Skeletal muscle satellite cell (primary cell): ENCODE data around the gene C5orf46.

Experiments used
- H3K27me3 ChIP-seq: 2 replicates; pipeline ENCODE4 v1.7.0; 2013; ENCODE audit warnings: low read length; ENCODE audit not compliant: control insufficient read depth, insufficient read depth
- H3K36me3 ChIP-seq: 2 replicates; pipeline ENCODE4 v1.7.0; 2013; ENCODE audit warnings: mild to moderate bottlenecking, control low read depth, low read length; ENCODE audit not compliant: insufficient read depth
- H3K4me1 ChIP-seq: 2 replicates; pipeline ENCODE4 v1.7.0; 2013; ENCODE audit warnings: low read length; ENCODE audit not compliant: control insufficient read depth, insufficient read depth
- H3K4me2 ChIP-seq: 2 replicates; pipeline ENCODE4 v1.7.0; 2013; ENCODE audit warnings: mild to moderate bottlenecking, low read length
- H3K4me3 ChIP-seq: 2 replicates; pipeline ENCODE4 v1.7.0; 2013; ENCODE audit warnings: low read length
- H3K9ac ChIP-seq: 2 replicates; pipeline ENCODE4 v1.7.0; 2013; ENCODE audit warnings: mild to moderate bottlenecking, low read depth, low read length, moderate library complexity
- H3K9me3 ChIP-seq: replicated peaks from 2 replicates; pipeline ENCODE4 v1.7.0; 2013; ENCODE audit warnings: mild to moderate bottlenecking, control low read depth, low read length

The C5orf46 gene

DNA sequence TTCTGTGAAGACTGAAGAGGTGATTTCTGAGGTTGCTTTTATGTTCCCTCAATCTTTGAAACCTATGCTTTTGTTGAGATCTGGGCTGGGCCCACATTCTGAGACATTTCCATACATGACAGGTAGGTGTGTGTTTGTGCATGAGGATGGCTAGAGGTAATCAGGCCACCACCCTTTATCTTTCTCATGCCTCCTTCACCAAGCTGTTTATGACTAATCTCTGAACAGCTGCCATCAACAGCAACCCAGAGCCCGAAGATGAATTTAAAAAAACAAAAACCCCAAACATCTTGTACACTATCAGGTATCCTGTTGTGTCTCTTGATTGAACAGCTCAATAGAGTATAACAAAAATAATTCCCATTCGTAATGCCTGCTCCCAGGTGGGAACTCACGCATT lies 12.6 kb upstream of the C5orf46 start:
- H3K36me3 ChIP-seq: no peaks in the 10 kb centered on the region
- no peak overlapping the region for H3K4me2 ChIP-seq
- no peaks in the 10 kb centered on the region for H3K27me3 ChIP-seq
- no peak overlapping the region for H3K9ac ChIP-seq
- H3K4me3 ChIP-seq: no peak overlapping the region
- peaks cover 29% of the 10 kb centered on the region for H3K4me1 ChIP-seq
- H3K9me3 ChIP-seq: no peaks in the 10 kb centered on the region

DNA sequence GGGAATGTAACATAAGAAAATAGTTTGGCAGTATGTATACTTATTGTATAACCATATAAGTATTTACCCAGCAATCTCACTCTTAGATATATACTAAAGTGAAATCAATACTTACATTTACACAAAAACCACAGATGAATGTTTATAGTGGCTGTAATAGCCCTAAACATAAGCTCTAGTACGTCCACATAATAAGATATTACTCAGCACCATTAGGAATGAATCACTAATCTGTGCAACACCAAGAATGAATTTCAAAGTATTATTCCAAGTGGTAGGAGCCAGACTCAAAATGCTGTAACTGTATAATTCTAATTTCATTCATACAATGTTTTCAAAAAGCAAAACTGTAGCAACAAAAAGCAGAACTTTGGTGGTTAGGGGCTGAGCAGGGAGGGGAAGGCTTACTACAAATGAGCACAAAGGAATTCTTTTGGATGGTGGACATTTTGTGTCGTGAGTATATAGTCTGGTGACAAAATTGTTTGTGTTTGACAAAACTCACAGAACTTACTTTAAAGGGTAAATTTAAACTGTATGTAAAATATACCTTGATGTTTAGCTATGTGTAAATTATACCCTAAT lies 11.9 kb upstream of the C5orf46 start:
- Histone ChIP-seq H3K9me3 (no peaks in the 10 kb centered on the region), H3K36me3 (no peaks in the 10 kb centered on the region), H3K27me3 (no peaks in the 10 kb centered on the region), H3K9ac (no peak overlapping the region), H3K4me3 (no peak overlapping the region), H3K4me2 (no peak overlapping the region), H3K4me1 (peaks cover 36% of the 10 kb centered on the region)

GRCh38 chr5:147913786-147914185 lies 7.4 kb upstream of the C5orf46 start:
- H3K36me3 ChIP-seq: no peaks in the 10 kb centered on the region
- H3K9me3 ChIP-seq: no peaks in the 10 kb centered on the region
- no peak overlapping the region for H3K9ac ChIP-seq
- H3K4me2 ChIP-seq: no peak overlapping the region
- no peak overlapping the region for H3K4me3 ChIP-seq
- H3K4me1 ChIP-seq: peaks cover 33% of the 10 kb centered on the region
- no peaks in the 10 kb centered on the region for H3K27me3 ChIP-seq

DNA sequence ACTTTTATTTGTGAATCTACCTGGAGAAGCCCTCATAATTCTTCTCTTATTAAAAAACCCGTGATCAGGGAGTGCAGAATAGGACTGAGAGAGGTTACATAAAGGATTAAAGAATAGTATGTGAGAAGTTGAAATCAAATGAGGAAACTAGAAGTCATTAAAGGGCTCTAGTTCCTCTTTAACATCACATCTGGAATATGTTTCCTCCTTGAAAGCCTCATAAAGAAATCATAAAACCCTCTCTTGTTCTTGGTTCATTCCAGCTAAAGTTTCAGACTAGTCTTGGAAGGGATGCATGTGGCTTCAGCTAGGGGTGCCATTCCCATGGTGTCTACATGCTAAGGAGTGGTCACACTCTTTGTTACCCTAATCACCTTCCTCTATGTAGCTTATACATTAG lies 5.7 kb upstream of the C5orf46 start:
- H3K9ac ChIP-seq: no peak overlapping the region
- no peaks in the 10 kb centered on the region for H3K27me3 ChIP-seq
- H3K4me1 ChIP-seq: peaks cover 20% of the 10 kb centered on the region
- H3K36me3 ChIP-seq: no peaks in the 10 kb centered on the region
- no peak overlapping the region for H3K4me2 ChIP-seq
- H3K9me3 ChIP-seq: no peaks in the 10 kb centered on the region
- H3K4me3 ChIP-seq: no peak overlapping the region

- Histone ChIP-seq H3K36me3 (no peaks in the 10 kb centered on the region), H3K4me3 (no peak overlapping the region), H3K9ac (no peak overlapping the region), H3K9me3 (no peaks in the 10 kb centered on the region), H3K27me3 (no peaks in the 10 kb centered on the region), H3K4me2 (peak overlapping the region; percentile 46), H3K4me1 (peaks cover 25% of the 10 kb centered on the region)
Measured at GRCh38 chr5:147911427-147911826, 5.1 kb upstream of the C5orf46 start.

DNA sequence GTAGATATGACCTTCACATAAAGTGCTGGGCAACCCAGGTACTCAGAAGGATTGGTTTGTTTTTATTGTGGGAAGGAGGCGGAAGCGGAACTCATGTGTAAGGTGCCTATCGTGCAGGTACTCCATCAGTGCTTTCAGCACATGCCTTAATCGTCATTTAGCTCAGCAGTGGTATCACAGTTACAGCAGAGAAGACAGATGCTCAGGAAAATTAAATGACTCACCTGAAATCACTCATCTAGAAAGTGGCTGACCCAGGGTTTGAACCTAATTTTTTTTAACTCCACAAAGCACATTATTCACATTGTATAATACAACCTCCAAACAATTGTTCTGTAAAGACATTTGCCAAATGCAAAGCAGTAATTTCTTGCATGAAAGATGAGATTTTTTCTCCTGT lies 2.2 kb downstream of the C5orf46 start:
- H3K36me3 ChIP-seq: no peaks in the 10 kb centered on the region
- no peaks in the 10 kb centered on the region for H3K27me3 ChIP-seq
- no peak overlapping the region for H3K4me3 ChIP-seq
- peaks cover 48% of the 10 kb centered on the region for H3K4me1 ChIP-seq
- H3K9me3 ChIP-seq: no peaks in the 10 kb centered on the region
- H3K9ac ChIP-seq: no peak overlapping the region
- no peak overlapping the region for H3K4me2 ChIP-seq

- no peak overlapping the region for H3K4me3 ChIP-seq
- H3K4me2 ChIP-seq: no peak overlapping the region
- H3K27me3 ChIP-seq: no peaks in the 10 kb centered on the region
- H3K4me1 ChIP-seq: peaks cover 61% of the 10 kb centered on the region
- no peaks in the 10 kb centered on the region for H3K9me3 ChIP-seq
- H3K36me3 ChIP-seq: no peaks in the 10 kb centered on the region
- H3K9ac ChIP-seq: no peak overlapping the region
Measured at GRCh38 chr5:147902609-147903115, 3.7 kb downstream of the C5orf46 start.

DNA sequence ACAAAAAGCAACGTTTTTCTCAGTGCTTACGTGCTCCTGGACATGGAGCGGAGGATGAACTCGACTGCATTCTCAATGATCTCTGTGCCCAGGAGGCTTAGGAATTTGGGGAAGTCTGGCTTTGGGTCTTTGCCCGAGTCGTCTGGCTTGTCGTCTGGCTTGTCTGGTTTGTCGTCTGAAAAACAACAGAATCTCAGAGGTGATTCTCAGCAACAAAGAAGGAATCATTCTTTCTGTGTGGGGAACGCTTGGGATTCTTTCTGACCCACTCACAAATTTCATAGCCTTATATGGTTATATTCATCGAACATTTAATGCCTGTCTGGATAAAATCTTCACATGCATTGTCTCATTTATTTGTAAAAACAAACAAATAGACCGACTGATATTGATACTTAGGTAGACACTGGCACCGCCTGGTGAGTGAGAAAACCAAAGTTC lies 4.7 kb downstream of the C5orf46 start:
- H3K4me3 ChIP-seq: no peak overlapping the region
- no peaks in the 10 kb centered on the region for H3K27me3 ChIP-seq
- peak overlapping the region; percentile 65 for H3K4me2 ChIP-seq
- no peaks in the 10 kb centered on the region for H3K36me3 ChIP-seq
- peak overlapping the region; percentile 52 for H3K9ac ChIP-seq
- H3K9me3 ChIP-seq: no peaks in the 10 kb centered on the region
- peaks cover 63% of the 10 kb centered on the region for H3K4me1 ChIP-seq

DNA sequence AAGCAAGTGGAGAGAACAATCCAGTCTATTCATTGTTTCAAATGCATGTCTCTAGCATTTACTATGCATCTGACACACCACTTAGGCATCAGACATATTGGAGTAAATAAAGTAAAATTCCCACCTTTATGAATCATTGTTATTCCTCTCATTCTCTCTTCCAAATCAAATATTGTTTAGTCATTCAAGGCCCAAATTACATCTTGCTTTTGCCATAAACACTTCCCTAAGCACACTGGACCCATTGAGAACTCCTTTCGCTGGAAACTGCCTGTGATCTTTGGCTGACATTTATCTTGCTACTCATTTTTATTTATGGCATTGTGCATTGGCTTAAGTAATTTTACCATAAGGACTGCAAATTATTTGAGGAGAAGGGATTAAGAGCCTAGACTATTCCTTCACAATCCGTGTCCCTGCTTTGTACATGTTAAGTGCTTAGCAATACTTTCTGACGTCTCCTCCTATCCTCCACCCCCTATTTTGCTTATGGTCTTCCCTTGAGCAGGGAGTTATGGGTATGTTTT lies 7.4 kb downstream of the C5orf46 start:
- Histone ChIP-seq H3K4me2 (peak overlapping the region; percentile 29), H3K4me1 (peaks cover 51% of the 10 kb centered on the region), H3K9ac (peak overlapping the region; percentile 3), H3K36me3 (no peaks in the 10 kb centered on the region), H3K9me3 (no peaks in the 10 kb centered on the region), H3K4me3 (no peak overlapping the region), H3K27me3 (no peaks in the 10 kb centered on the region)

GRCh38 chr5:147895864-147896263 lies 10.5 kb downstream of the C5orf46 start:
- H3K4me2 ChIP-seq: no peak overlapping the region
- H3K4me3 ChIP-seq: no peak overlapping the region
- H3K4me1 ChIP-seq: peaks cover 47% of the 10 kb centered on the region
- no peaks in the 10 kb centered on the region for H3K9me3 ChIP-seq
- no peaks in the 10 kb centered on the region for H3K27me3 ChIP-seq
- no peak overlapping the region for H3K9ac ChIP-seq
- no peaks in the 10 kb centered on the region for H3K36me3 ChIP-seq

DNA sequence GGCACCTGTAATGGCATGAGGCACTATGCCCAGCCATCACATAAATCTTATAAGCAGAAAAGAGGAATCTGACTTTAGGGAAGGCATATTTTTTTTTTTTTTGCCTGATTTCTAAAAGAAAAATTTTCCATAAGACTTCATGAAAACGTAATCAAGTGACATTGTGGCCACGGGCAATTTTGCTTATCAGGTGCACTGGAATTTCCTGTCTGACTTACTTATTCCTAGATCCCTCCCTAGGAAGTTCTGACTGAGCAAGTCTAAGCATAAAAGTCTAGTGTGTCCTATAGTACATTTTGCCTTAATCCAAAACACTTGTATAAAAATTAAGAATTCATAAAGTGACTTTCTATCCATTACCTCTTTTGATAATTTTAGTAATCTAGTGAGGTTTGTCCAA lies 12.5 kb downstream of the C5orf46 start:
- H3K27me3 ChIP-seq: no peaks in the 10 kb centered on the region
- no peaks in the 10 kb centered on the region for H3K36me3 ChIP-seq
- no peak overlapping the region for H3K4me2 ChIP-seq
- H3K4me3 ChIP-seq: no peak overlapping the region
- H3K4me1 ChIP-seq: peaks cover 32% of the 10 kb centered on the region
- no peaks in the 10 kb centered on the region for H3K9me3 ChIP-seq
- H3K9ac ChIP-seq: no peak overlapping the region

GRCh38 chr5:147892696-147893296 lies 13.5 kb downstream of the C5orf46 start:
- Histone ChIP-seq H3K27me3 (no peaks in the 10 kb centered on the region), H3K4me2 (peak overlapping the region; percentile 53), H3K4me3 (no peak overlapping the region), H3K36me3 (no peaks in the 10 kb centered on the region), H3K9me3 (no peaks in the 10 kb centered on the region), H3K4me1 (peaks cover 30% of the 10 kb centered on the region), H3K9ac (peak overlapping the region; percentile 21)
